Fibroblast of villous mesenchyme (primary cell): ENCODE measurements around the gene JMJD4. TPM values are rescaled to one million over a fixed set of nuclear protein-coding genes. Genes with fewer than 3 reads are reported as not detected.
A peak's percentile ranks its signal among the peaks of the same experiment; 100 is the strongest.

Experiments
- DNase-seq: peaks from one replicate; pipeline ENCODE4 v3.0.0-alpha.2; 2010; ENCODE audit warnings: low read depth
- H3K4me3 ChIP-seq: 2 replicates; pipeline ENCODE4 v1.5.1; 2011; ENCODE audit warnings: low read depth, mild to moderate bottlenecking, low read length
- total RNA-seq: library from RNA; depleted of rRNA; stranded (reverse); fragments of >200 nt; gene quantifications from 2 replicates; pipeline ENCODE4 v1.2.3, GENCODE V29; 2012
- TF ChIP-seq, protein P1 (sequence below): IDR thresholded peaks from 2 replicates; pipeline ENCODE4 v1.5.1; 2012; ENCODE audit warnings: low read depth, mild to moderate bottlenecking, low read length; ENCODE audit not compliant: insufficient read depth

Gene JMJD4
- total RNA-seq, 1 donor, result 25.5 TPM

DNA sequence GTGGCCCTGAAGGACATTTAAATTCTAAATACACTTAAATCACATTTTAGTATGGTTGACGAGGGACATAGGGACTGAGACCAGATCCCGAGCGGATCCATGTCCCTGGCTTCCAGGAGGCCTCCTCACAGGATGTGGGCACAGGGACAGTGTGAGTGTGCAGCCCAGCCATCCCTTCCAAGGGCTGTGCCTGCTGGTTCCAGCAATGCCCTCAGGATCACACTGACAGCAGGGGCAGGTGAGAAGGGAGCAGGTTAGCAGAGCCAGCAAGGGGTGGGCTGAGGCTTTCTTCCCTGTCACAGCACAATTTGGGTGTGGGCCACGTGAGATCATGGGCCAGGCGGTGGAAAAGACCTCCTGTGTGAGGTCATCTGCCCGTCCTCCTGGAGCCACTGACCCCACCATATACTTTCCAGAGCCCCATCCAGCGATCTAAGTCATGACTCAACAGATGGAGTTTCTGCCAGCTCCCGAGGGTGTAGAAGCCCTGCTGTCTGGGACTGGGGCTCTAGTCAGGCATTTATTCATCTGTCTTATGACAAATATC, 43.4 kb upstream of the JMJD4 start:
- TF ChIP-seq, protein P1, sequence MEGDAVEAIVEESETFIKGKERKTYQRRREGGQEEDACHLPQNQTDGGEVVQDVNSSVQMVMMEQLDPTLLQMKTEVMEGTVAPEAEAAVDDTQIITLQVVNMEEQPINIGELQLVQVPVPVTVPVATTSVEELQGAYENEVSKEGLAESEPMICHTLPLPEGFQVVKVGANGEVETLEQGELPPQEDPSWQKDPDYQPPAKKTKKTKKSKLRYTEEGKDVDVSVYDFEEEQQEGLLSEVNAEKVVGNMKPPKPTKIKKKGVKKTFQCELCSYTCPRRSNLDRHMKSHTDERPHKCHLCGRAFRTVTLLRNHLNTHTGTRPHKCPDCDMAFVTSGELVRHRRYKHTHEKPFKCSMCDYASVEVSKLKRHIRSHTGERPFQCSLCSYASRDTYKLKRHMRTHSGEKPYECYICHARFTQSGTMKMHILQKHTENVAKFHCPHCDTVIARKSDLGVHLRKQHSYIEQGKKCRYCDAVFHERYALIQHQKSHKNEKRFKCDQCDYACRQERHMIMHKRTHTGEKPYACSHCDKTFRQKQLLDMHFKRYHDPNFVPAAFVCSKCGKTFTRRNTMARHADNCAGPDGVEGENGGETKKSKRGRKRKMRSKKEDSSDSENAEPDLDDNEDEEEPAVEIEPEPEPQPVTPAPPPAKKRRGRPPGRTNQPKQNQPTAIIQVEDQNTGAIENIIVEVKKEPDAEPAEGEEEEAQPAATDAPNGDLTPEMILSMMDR, result no peak
- DNase-seq, result no peak
- no peak overlapping the region for H3K4me3 ChIP-seq

DNA sequence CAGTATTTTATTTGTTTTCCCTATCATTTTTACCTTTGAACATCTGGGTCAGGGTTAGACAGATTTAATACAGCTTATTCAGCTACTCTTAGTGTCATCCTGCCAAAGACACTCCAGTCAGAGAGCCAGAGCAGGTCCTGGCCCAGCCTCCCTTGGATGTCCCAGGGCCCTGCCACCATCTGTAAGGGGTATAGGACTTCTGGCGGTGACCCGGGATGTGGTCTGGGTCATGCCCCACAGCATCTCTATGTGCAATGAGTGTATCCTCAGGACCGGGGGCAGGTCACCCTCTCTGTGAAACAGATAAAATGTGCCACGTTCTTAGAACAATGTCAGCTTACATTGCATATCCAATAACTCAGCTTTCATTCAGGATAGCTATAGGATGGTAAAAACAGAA, 42.5 kb upstream of the JMJD4 start:
- TF ChIP-seq, protein P1, result no peak
- H3K4me3 ChIP-seq, result no peak overlapping the region
- DNase-seq, result no peak

DNA sequence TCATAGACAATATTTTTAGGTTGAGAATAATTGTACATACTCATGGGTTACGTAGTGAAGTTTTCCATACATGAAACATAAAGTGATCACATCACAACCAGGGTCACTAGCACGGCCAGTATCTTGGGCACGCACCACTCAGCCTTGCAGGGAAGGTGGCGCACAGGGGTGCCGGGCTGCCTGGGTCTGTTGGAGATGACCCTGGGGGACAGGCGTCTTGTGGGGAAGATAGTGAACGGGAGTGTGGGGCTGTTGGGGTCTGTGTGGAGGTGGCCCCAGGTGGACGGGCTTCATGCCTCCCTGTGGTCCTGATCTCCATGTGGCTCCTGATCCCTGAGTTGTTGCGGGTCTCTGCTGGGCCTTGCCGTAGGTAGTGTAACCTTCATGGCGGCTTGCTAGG, 42.1 kb upstream of the JMJD4 start:
- no peak for DNase-seq
- H3K4me3 ChIP-seq, result no peak overlapping the region
- TF ChIP-seq, protein P1, result no peak

DNA sequence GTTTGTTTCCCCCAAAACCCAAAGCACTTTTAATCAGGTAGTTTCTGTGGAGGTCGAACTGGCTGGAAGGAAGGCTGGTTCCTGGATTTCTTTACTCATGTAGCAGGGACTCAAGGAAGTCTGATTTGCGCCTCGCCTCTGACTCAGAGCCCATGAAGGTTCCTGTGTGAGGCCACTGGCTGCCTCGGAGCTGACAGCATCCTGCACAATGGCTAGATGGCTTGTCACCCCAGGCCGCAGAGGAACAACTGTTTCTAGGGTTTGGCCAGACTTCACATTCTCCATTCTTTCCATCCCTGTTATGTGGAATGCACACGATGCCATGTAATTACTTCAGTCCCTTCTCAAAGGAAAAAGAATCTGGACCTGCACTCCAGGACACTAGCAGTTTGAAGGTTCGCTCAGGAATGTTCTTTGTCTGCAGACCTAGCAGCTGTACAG, 41.2 kb upstream of the JMJD4 start:
- TF ChIP-seq, protein P1, result no peak
- DNase-seq, result peak; percentile 35
- H3K4me3 ChIP-seq, result no peak overlapping the region

DNA sequence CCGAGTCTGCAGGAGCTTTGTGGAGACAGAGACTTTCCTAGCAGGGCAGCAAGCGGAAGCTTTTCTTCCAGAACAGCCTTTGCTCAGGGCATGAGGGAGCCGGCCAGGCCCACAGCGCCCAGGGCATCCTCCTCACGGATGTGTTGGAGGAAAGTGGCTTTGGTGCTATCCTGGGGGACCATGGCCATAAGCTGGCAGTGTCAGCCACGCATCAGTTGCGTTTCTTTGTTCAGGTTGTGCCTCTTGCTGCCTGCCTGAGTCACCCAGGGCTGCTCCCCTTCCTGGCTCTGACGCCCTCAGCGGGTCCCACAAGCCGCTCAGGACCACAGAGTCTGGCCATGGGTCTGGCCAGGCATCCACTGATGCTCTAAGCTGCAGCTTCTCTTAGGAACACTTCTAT, 40.7 kb upstream of the JMJD4 start:
- no peak for DNase-seq
- TF ChIP-seq, protein P1, result no peak
- H3K4me3 ChIP-seq, result no peak overlapping the region

DNA sequence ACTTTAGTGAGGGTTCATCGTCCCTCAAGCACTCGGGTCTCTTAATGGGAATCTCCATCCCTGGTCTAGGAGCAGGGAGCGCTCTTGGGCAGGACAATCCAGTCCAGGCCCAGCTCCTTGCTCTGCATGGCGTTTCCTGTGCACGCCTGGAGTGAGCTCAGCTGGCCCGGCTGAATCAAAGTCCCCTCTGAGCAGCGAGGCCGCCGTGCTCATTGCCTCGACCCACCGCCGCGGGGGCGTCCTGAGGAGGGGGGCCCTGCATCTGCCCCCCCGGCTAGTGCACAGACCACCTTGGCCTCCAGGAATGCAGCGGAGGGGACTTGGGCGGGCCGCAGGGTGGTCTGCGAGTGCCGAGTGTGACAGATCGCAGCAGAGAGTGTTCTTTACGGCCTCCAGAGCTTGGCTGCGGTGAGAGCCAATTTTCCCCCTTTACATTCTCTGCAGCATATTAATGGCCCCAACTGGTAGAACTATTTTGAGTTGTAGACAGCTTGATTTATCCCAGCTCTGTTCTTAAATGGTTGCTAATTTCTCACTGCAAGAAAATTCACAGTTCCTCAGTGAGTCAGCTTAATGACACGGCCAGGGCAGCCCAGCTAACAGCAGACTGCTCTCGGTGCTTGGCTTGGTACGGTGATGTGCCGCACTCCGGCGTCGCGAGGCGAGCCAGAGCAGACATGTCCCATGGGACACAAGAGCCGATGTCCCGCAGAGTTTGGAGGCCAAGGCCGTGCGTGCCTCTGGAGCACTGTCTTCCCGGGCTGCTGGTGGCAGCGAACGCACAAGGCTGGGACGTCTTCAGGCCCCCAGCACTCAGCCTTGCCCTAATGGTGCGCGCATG, 39.9 kb upstream of the JMJD4 start:
- no peak overlapping the region for H3K4me3 ChIP-seq
- peak; percentile 57 for DNase-seq
- TF ChIP-seq, protein P1, result no peak
